Measurements from ENCODE around the gene PHACTR1. TPM values are rescaled to one million over a fixed set of nuclear protein-coding genes. Genes with fewer than 3 reads are reported as not detected.

The PHACTR1 gene
- total RNA-seq, 1 experiment from 2014 or later, result 0.21 TPM

DNA sequence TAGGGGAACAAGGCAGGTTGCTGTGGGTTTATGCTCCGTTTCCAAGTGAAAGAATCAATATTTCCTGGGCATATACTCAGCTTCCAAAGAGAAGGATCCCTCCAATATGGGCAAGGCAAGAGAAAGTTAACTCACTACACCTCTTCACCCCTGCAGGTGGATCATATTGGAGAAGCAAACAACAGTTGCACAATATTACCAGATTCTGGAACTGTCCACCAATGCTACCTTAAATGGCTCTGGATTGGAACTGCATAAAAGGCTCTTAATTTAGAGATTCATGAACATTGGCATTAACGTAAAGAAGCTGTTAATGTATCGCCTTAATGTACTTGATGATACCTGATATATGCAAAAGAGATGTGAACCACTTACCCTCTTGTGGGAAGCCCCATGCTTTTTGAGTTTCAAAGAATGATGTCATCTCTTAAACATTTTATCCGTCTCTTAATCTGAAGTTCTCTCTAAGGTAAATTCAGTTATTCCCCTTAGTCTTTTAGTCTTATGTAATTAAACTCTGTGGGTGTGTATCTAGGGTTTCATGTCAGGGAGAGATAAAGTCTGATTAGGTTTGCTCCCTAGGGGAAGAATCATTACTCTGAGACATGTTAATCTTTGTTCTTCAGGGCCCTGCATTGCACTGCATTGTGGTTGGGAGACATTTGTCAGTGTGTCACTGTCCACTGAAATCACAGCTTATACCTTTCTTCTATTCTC lies 99.5 kb downstream of the PHACTR1 start:
- Mint-ChIP-seq H3K9me3 (ENCODE audit: low read depth, unreplicated experiment) (no peaks in the 10 kb centered on the region), H3K36me3 (ENCODE audit: insufficient read depth, unreplicated experiment) (no peaks in the 10 kb centered on the region), H3K4me1 (ENCODE audit: low read depth, unreplicated experiment) (no peaks in the 10 kb centered on the region), H3K27ac (ENCODE audit: unreplicated experiment) (no peak overlapping the region), H3K27me3 (ENCODE audit: unreplicated experiment) (peaks cover 93% of the 10 kb centered on the region), H3K4me3 (ENCODE audit: low read depth, unreplicated experiment) (no peak overlapping the region)
- BruUV-seq (replicated peaks), result no TSS peak
- intact Hi-C loops (cut with micrococcal nuclease; ENCODE audit: unreplicated experiment), result no loop called here
- TF ChIP-seq, protein P1, sequence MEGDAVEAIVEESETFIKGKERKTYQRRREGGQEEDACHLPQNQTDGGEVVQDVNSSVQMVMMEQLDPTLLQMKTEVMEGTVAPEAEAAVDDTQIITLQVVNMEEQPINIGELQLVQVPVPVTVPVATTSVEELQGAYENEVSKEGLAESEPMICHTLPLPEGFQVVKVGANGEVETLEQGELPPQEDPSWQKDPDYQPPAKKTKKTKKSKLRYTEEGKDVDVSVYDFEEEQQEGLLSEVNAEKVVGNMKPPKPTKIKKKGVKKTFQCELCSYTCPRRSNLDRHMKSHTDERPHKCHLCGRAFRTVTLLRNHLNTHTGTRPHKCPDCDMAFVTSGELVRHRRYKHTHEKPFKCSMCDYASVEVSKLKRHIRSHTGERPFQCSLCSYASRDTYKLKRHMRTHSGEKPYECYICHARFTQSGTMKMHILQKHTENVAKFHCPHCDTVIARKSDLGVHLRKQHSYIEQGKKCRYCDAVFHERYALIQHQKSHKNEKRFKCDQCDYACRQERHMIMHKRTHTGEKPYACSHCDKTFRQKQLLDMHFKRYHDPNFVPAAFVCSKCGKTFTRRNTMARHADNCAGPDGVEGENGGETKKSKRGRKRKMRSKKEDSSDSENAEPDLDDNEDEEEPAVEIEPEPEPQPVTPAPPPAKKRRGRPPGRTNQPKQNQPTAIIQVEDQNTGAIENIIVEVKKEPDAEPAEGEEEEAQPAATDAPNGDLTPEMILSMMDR (IDR thresholded peaks at IDR 0.05; ENCODE audit: unreplicated experiment), result no peak
- CTCF ChIA-PET, result no interaction called here
- DNase-seq, result no peak

DNA sequence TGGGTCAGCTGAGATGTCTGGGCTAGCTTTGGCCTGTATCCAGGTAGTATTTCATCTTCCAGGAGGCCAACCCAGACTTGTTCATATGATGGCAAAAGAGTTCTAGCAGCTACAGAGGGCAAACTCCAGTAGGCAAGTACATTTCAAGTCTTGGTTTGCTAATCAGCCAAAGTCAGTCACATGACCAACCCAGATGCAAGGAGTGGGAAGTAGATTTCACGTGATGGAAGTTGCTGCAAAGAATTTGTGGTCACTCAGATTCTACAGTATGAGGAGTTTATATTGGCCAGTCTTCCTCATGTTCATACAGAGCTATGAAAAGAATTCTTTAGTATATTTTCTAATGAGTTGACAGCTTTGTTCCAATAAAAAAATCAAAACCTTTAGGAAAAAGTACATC lies 101.8 kb downstream of the PHACTR1 start:
- H3K9me3 Mint-ChIP-seq (ENCODE audit: low read depth, unreplicated experiment), result no peaks in the 10 kb centered on the region
- intact Hi-C loops (cut with micrococcal nuclease; ENCODE audit: unreplicated experiment), result no loop called here
- H3K4me1 Mint-ChIP-seq (ENCODE audit: low read depth, unreplicated experiment), result no peaks in the 10 kb centered on the region
- H3K36me3 Mint-ChIP-seq (ENCODE audit: insufficient read depth, unreplicated experiment), result no peaks in the 10 kb centered on the region
- H3K27ac Mint-ChIP-seq (ENCODE audit: unreplicated experiment), result no peak overlapping the region
- BruUV-seq (replicated peaks), result no TSS peak
- H3K4me3 Mint-ChIP-seq (ENCODE audit: low read depth, unreplicated experiment), result no peak overlapping the region
- H3K27me3 Mint-ChIP-seq (ENCODE audit: unreplicated experiment), result peaks cover 99% of the 10 kb centered on the region
- TF ChIP-seq, protein P1 (IDR thresholded peaks at IDR 0.05; ENCODE audit: unreplicated experiment), result no peak
- CTCF ChIA-PET, result no interaction called here
- no peak for DNase-seq

DNA sequence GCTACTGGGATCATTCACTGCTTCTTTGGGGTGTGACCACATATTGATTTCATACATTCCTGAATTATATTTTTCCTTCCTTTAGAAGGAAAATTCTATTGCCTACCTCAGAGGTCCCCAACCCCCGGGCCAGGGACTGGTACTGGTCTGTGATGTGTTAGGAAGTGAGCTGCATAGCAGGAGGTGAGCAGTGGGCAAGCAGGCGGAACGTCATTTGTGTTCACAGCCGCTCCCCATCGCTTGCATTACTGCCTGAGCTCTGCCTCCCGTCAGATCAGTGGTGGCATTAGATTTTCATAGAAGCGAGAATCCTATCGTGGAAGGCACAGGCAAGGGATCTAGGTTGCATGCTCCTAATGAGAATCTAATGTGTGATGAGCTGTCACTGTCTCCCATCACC lies 107.3 kb downstream of the PHACTR1 start:
- Mint-ChIP-seq H3K27me3 (ENCODE audit: unreplicated experiment) (peaks cover 91% of the 10 kb centered on the region), H3K4me1 (ENCODE audit: low read depth, unreplicated experiment) (no peaks in the 10 kb centered on the region), H3K36me3 (ENCODE audit: insufficient read depth, unreplicated experiment) (no peaks in the 10 kb centered on the region), H3K27ac (ENCODE audit: unreplicated experiment) (no peak overlapping the region), H3K9me3 (ENCODE audit: low read depth, unreplicated experiment) (no peaks in the 10 kb centered on the region), H3K4me3 (ENCODE audit: low read depth, unreplicated experiment) (no peak overlapping the region)
- DNase-seq, result no peak
- intact Hi-C loops (cut with micrococcal nuclease; ENCODE audit: unreplicated experiment), result no loop called here
- CTCF ChIA-PET, result no interaction called here
- BruUV-seq (replicated peaks), result no TSS peak
- TF ChIP-seq, protein P1 (IDR thresholded peaks at IDR 0.05; ENCODE audit: unreplicated experiment), result no peak

DNA sequence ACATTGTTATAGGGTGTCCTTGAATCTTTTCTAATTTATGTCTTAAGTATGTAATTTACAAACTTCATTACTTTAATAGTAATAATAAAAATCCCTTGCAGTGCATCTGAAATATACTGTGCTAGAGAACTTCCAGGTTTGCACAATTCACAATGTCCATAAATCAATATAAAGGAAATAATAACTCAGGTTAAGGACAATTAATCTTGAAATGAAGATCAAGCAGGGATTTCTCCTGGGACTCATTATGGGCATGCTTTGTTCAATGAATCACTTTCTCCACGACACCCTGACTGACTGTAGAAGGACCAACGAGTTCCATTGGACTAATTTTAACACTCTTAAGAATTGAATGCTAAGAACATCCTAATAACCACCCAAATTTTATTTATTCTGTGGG lies 110.0 kb downstream of the PHACTR1 start:
- CTCF ChIA-PET, result no interaction called here
- Mint-ChIP-seq H3K27me3 (ENCODE audit: unreplicated experiment) (peaks cover 80% of the 10 kb centered on the region), H3K36me3 (ENCODE audit: insufficient read depth, unreplicated experiment) (no peaks in the 10 kb centered on the region), H3K9me3 (ENCODE audit: low read depth, unreplicated experiment) (no peaks in the 10 kb centered on the region), H3K4me3 (ENCODE audit: low read depth, unreplicated experiment) (no peak overlapping the region), H3K4me1 (ENCODE audit: low read depth, unreplicated experiment) (no peaks in the 10 kb centered on the region), H3K27ac (ENCODE audit: unreplicated experiment) (no peak overlapping the region)
- TF ChIP-seq, protein P1 (IDR thresholded peaks at IDR 0.05; ENCODE audit: unreplicated experiment), result no peak
- no TSS peak for BruUV-seq (replicated peaks)
- intact Hi-C loops (cut with micrococcal nuclease; ENCODE audit: unreplicated experiment), result no loop called here
- no peak for DNase-seq

Data from Calu3 (cell line).